DND-41 (cell line): Measurements from ENCODE around the gene GPNMB.

ENCODE experiments used
- CTCF ChIP-seq: IDR thresholded peaks from 2 replicates; pipeline ENCODE4 v1.5.1; 2012; ENCODE audit warnings: borderline replicate concordance, low read length, moderate library complexity, mild to moderate bottlenecking; ENCODE audit not compliant: poor library complexity, severe bottlenecking; ENCODE audit errors: extremely low read depth
- EZH2 ChIP-seq: IDR thresholded peaks from 3 replicates; pipeline ENCODE4 v1.6.1; 2012; ENCODE audit warnings: borderline replicate concordance, low read depth, mild to moderate bottlenecking, moderate library complexity, low read length, inconsistent platforms; ENCODE audit not compliant: severe bottlenecking

DNA sequence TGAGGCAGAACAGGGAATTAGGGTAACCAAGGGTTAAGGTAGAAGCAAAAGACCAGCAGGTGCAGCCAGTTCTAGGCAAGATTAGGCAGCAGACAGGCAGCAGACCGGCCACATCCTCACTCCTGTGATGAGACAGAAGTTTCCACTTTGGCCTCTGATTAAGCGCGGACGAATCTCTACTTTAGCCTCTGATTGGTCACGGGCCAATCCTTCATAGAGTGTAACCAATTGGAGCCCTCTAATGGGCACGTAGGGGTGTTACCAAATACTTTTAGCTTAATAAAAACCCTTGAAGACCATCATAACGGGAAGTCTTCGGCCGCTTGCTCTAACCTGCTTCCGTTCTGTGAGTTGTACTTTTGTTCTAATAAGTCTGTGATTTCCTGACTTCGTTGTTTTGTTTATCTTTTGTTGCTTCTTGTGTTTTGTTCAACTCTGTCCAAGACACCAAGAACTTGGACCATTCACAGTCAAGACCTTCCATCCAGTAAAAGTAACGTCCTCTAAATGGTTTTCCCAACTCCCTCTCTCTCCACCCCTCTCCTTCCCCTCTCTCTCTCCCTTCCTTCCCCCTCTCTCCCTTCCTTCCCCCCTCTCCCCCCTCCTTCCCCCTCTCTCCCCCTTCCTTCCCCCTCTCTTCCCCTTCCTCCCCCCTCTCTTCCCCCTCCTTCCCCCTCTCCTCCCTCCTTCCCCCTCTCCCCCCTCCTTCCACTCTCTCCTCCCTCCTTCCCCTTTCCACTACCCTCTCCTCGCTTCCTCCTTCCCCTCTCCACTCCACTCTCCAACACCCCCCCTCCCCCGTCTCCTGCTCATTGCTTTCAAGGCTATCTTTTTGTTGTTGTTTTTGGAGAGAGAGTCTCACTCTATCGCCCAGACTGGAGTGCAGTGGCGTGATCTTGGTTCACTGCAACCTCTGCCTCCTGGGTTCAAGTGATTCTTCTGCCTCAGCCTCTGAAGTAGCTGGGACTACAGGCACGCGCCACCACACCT lies 39.4 kb downstream of the GPNMB start:
- TF ChIP-seq CTCF: no peak
- TF ChIP-seq EZH2: no peak
